IMR-90 (cell line): Measurements from ENCODE around the gene RPTOR. TPM values are rescaled to one million over a fixed set of nuclear protein-coding genes. Genes with fewer than 3 reads are reported as not detected.

Experiments
- ATAC-seq: fragments of 200-7000 bp; cut with Tn5 transposase; 2 replicates; pipeline ENCODE4 v1.9.1; 2020; ENCODE audit warnings: low read depth, mild to moderate bottlenecking, moderate library complexity
- BruUV-seq: library from RNA; stranded (reverse); fragments of 400-500 nt; replicated peaks from 2 replicates; lab custom pipeline; 2021; lab: Mats Ljungman, UMichigan
- CTCF ChIA-PET: fragments of 300-600 bp; formaldehyde crosslinking; extraction: SDS; loops from one replicate; lab custom pipeline; 2021; ENCODE audit warnings: antibody characterized with exemption; lab: Yijun Ruan, JAX
- POLR2A ChIA-PET: fragments of 300-600 bp; sonication (Branson Sonifier 250); formaldehyde crosslinking; loops from one replicate; lab custom pipeline; 2022; ENCODE audit warnings: antibody characterized with exemption; ENCODE audit not compliant: unreplicated experiment; lab: Charles Lee
- DNase-seq: peaks from one replicate; pipeline ENCODE4 v3.0.0; 2013
- H2AFZ ChIP-seq: replicated peaks from 2 replicates; pipeline ENCODE3; 2013; ENCODE audit warnings: low read length, mild to moderate bottlenecking; ENCODE audit not compliant: poor library complexity
- H2AK5ac ChIP-seq: 2 replicates; pipeline ENCODE4 v1.6.1; 2013; ENCODE audit warnings: low read depth, low read length, inconsistent platforms
- H2AK9ac ChIP-seq: replicated peaks from 2 replicates; pipeline ENCODE3; 2013; ENCODE audit warnings: mild to moderate bottlenecking, low read depth, low read length, moderate library complexity; ENCODE audit not compliant: poor library complexity
- H2BK120ac ChIP-seq: 2 replicates; pipeline ENCODE4 v1.6.1; 2013; ENCODE audit warnings: low read depth, low read length, inconsistent platforms
- H2BK15ac ChIP-seq: 3 replicates; pipeline ENCODE4 v1.6.1; 2013; ENCODE audit warnings: low read depth, low read length, inconsistent platforms
- H2BK20ac ChIP-seq: 2 replicates; pipeline ENCODE4 v1.6.1; 2013; ENCODE audit warnings: low read depth, mild to moderate bottlenecking, inconsistent platforms, low read length, moderate library complexity
- H2BK5ac ChIP-seq: 2 replicates; pipeline ENCODE4 v1.6.1; 2013; ENCODE audit warnings: mild to moderate bottlenecking, low read depth, low read length, inconsistent platforms; ENCODE audit not compliant: poor library complexity, severe bottlenecking
- H3K14ac ChIP-seq: replicated peaks from 2 replicates; pipeline ENCODE4 v1.6.1; 2013; ENCODE audit warnings: low read depth, low read length, inconsistent platforms
- H3K18ac ChIP-seq: 2 replicates; pipeline ENCODE4 v1.6.1; 2013; ENCODE audit warnings: low read depth, low read length, control low read depth
- H3K23ac ChIP-seq: 2 replicates; pipeline ENCODE4 v1.6.1; 2013; ENCODE audit warnings: low read depth, low read length, inconsistent platforms
- H3K27ac ChIP-seq: 2 replicates; pipeline ENCODE4 v1.5.1; 2013; ENCODE audit warnings: mild to moderate bottlenecking, control low read depth, low read length; ENCODE audit not compliant: insufficient read depth
- H3K27me3 ChIP-seq: 2 replicates; pipeline ENCODE4 v1.6.1; 2013; ENCODE audit warnings: low read length; ENCODE audit not compliant: control insufficient read depth, insufficient read depth
- H3K36me3 ChIP-seq: 2 replicates; pipeline ENCODE4 v1.6.1; 2013; ENCODE audit warnings: low read length, mixed read lengths; ENCODE audit not compliant: control insufficient read depth, insufficient read depth
- H3K4ac ChIP-seq: 2 replicates; pipeline ENCODE4 v1.6.1; 2013; ENCODE audit warnings: low read depth, low read length, inconsistent platforms
- H3K4me1 ChIP-seq: 2 replicates; pipeline ENCODE4 v1.6.1; 2013; ENCODE audit warnings: low read length, mixed read lengths; ENCODE audit not compliant: control insufficient read depth, insufficient read depth
- H3K4me2 ChIP-seq: 2 replicates; pipeline ENCODE4 v1.6.1; 2013; ENCODE audit warnings: low read depth, mild to moderate bottlenecking, control low read depth, low read length, moderate library complexity
- H3K4me3 ChIP-seq: 2 replicates; pipeline ENCODE4 v1.5.1; 2013; ENCODE audit warnings: low read depth, mild to moderate bottlenecking, control low read depth, low read length, moderate library complexity; ENCODE audit not compliant: insufficient read depth
- H3K56ac ChIP-seq: 2 replicates; pipeline ENCODE4 v1.6.1; 2013; ENCODE audit warnings: low read length, inconsistent platforms; ENCODE audit not compliant: insufficient read depth; ENCODE audit errors: extremely low read depth
- H3K79me1 ChIP-seq, 2 experiments: 2 replicates each; pipeline ENCODE4 v1.6.1; 2013; ENCODE audit warnings: low read length in 2 of 2, inconsistent platforms in 1 of 2, low read depth in 1 of 2
- H3K9ac ChIP-seq: 2 replicates; pipeline ENCODE4 v1.6.1; 2013; ENCODE audit warnings: low read depth, low read length, control low read depth
- H3K9me1 ChIP-seq: 2 replicates; pipeline ENCODE4 v1.6.1; 2013; ENCODE audit warnings: low read length, inconsistent platforms; ENCODE audit not compliant: insufficient read depth
- H3K9me3 ChIP-seq: 2 replicates; pipeline ENCODE4 v1.6.1; 2013; ENCODE audit warnings: low read length; ENCODE audit not compliant: control insufficient read depth, insufficient read depth
- H4K20me1 ChIP-seq: 2 replicates; pipeline ENCODE4 v1.6.1; 2013; ENCODE audit warnings: low read length, inconsistent platforms; ENCODE audit not compliant: insufficient read depth
- H4K5ac ChIP-seq: 2 replicates; pipeline ENCODE4 v1.6.1; 2013; ENCODE audit warnings: mild to moderate bottlenecking, low read depth, low read length, control low read depth
- H4K8ac ChIP-seq, 2 experiments: 2 replicates each; pipeline ENCODE4 v1.6.1; 2013; ENCODE audit warnings: low read depth in 2 of 2, low read length in 2 of 2, control low read depth in 1 of 2, inconsistent platforms in 1 of 2
- H4K91ac ChIP-seq: 2 replicates; pipeline ENCODE4 v1.6.1; 2013; ENCODE audit warnings: low read depth, low read length, inconsistent platforms; ENCODE audit not compliant: insufficient read depth
- BHLHE40 ChIP-seq: fragments of 150-350 bp; IDR thresholded peaks from 2 replicates; pipeline ENCODE4 v1.6.1; 2016; ENCODE audit warnings: mild to moderate bottlenecking, low read depth, low read length
- CHD1 ChIP-seq: IDR thresholded peaks from 2 replicates; pipeline ENCODE4 v1.6.1; 2012; ENCODE audit warnings: low read depth, low read length, improper control_type of control experiment
- MAFK ChIP-seq: IDR thresholded peaks from 2 replicates; pipeline ENCODE4 v1.6.1; 2012; ENCODE audit warnings: low read depth, low read length, improper control_type of control experiment
- MAZ ChIP-seq: IDR thresholded peaks from 2 replicates; pipeline ENCODE4 v1.6.1; 2012; ENCODE audit warnings: low read depth, mild to moderate bottlenecking, low read length, improper control_type of control experiment, moderate library complexity, borderline replicate concordance
- MXI1 ChIP-seq: IDR thresholded peaks from 2 replicates; pipeline ENCODE4 v1.6.1; 2012; ENCODE audit warnings: low read depth, mild to moderate bottlenecking, low read length, moderate library complexity, borderline replicate concordance
- RAD21 ChIP-seq: IDR thresholded peaks from 2 replicates; pipeline ENCODE4 v1.6.1; 2012; ENCODE audit warnings: low read length, improper control_type of control experiment
- RCOR1 ChIP-seq: IDR thresholded peaks from 2 replicates; pipeline ENCODE4 v1.6.1; 2012; ENCODE audit warnings: mild to moderate bottlenecking, low read length, improper control_type of control experiment; ENCODE audit not compliant: insufficient replicate concordance
- RFX5 ChIP-seq: IDR thresholded peaks from 2 replicates; pipeline ENCODE4 v1.8.0; 2012; ENCODE audit warnings: low read depth, mild to moderate bottlenecking, low read length, moderate library complexity
- WGBS, 2 experiments: methylation state at CpG; one replicate each; pipeline versions ENCODE4 v1.1.5 to v1.1.7; 2013; ENCODE audit warnings: missing lambda C conversion rate in 2 of 2; ENCODE audit not compliant: insufficient read length in 1 of 2; ENCODE audit errors: extremely low coverage in 2 of 2; 5-methylcytosine and 5-hydroxymethylcytosine counted together
- dilution Hi-C: fragments of 300-500 bp; cut with HindIII; formaldehyde crosslinking; loops from one replicate; pipeline ENCODE4 v1.14.3; 2018; ENCODE audit warnings: low sequenced_read_pairs; ENCODE audit not compliant: unreplicated experiment
- in situ Hi-C: fragments of 300-500 bp; cut with MboI; formaldehyde crosslinking; loops from 3 replicates; pipeline ENCODE4 v1.14.3; 2019; ENCODE audit warnings: low sequenced_read_pairs, inconsistent platforms, mixed read lengths
- intact Hi-C: fragments of 100-400 bp; cut with micrococcal nuclease; formaldehyde crosslinking; loops from 2 replicates; pipeline ENCODE4 v1.10.0; 2022
- polyA plus RNA-seq, 3 experiments: library from polyadenylated mRNA; depleted of rRNA; stranded (reverse); fragments of >200 nt; gene quantifications; 2 replicates each; pipeline ENCODE4 v1.2.3, GENCODE V29; 2012; ENCODE audit warnings: low replicate concordance in 1 of 3
- total RNA-seq: library from RNA; depleted of rRNA; stranded (reverse); fragments of >200 nt; gene quantifications from 2 replicates; pipeline ENCODE4 v1.2.3, GENCODE V29; 2012
- TF ChIP-seq, protein P1 (sequence below): conservative IDR thresholded peaks from 2 replicates; pipeline ENCODE4 v1.5.1; 2012; ENCODE audit warnings: mild to moderate bottlenecking, low read depth, low read length, improper control_type of control experiment
- TF ChIP-seq, protein P2 (sequence below): fragments of 150-350 bp; IDR thresholded peaks from 2 replicates; pipeline ENCODE4 v1.6.1; 2016; ENCODE audit warnings: low read depth, mild to moderate bottlenecking, low read length, moderate library complexity, borderline replicate concordance

The RPTOR gene
- total and polyA plus RNA-seq, 2 of the 4 experiments (the other 2 are of a cell fraction): 10.8 to 14.7 TPM

DNA sequence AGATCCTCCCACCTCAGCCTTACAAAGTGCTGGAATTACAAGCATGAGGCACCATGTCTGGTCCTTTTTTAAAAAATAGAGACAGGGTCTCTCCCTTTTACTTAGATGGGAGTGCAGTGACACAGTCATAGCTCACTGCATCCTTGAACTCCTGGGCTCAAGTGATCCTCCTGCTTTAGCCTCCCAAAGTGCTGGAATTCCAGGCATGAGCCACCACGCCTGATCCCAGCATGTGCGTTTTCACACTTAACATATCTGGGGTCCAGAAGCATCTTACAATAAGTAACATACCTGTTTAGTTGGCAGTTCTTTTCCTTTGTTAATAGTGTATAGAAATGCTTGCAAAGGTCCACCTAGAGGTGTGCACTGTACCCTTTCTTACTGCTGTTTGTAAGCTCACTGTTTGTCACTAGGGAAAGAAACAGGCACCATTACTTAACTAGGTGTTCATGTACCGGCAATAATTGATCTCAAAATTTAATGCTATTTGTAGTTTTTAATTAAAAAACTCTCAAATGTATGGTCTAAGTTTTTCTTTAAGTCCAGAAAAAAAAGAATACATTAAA is 221.7 kb downstream of the RPTOR start (continued):
- TF ChIP-seq, protein P1, sequence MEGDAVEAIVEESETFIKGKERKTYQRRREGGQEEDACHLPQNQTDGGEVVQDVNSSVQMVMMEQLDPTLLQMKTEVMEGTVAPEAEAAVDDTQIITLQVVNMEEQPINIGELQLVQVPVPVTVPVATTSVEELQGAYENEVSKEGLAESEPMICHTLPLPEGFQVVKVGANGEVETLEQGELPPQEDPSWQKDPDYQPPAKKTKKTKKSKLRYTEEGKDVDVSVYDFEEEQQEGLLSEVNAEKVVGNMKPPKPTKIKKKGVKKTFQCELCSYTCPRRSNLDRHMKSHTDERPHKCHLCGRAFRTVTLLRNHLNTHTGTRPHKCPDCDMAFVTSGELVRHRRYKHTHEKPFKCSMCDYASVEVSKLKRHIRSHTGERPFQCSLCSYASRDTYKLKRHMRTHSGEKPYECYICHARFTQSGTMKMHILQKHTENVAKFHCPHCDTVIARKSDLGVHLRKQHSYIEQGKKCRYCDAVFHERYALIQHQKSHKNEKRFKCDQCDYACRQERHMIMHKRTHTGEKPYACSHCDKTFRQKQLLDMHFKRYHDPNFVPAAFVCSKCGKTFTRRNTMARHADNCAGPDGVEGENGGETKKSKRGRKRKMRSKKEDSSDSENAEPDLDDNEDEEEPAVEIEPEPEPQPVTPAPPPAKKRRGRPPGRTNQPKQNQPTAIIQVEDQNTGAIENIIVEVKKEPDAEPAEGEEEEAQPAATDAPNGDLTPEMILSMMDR: no peak
- no peak for TF ChIP-seq RFX5

DNA sequence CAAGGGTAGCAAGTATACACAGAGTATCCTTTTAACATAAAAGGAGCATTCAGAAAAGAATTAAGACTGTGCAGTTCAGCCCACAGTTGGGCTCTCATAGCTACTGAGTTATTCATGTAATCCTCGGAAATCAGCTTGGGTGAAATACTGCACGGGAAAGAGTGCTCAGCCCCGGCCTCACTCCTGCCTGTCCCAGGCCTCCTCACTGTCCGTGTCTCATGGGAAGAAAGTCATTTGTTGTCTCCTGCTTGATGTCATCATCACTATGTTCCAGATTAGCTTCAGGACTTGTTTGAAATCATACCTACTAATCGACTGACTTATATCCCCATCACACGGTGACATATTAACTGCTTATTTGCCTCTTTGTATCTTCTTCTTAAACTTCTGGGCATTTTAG is 223.8 kb downstream of the RPTOR start:
- no peaks in the 10 kb centered on the region for H3K27me3 ChIP-seq
- H2BK5ac ChIP-seq: no peak overlapping the region
- H3K23ac ChIP-seq: no peak overlapping the region
- peaks cover 36 to 68% of the 10 kb centered on the region in 2 experiments for H3K79me1 ChIP-seq
- H2BK20ac ChIP-seq: no peak overlapping the region; the same call in 1 of the 2 replicates
- BruUV-seq: no TSS peak
- H3K4me2 ChIP-seq: no peak overlapping the region
- H3K9me3 ChIP-seq: no peaks in the 10 kb centered on the region
- H3K9me1 ChIP-seq: peaks cover 17% of the 10 kb centered on the region
- ChIA-PET POLR2A (no interaction called here), CTCF (no interaction called here)
- in situ Hi-C loops (no loop called here), intact Hi-C loops (no loop called here), dilution Hi-C loops (no loop called here)
- no peak overlapping the region for H4K5ac ChIP-seq
- no peak overlapping the region for H3K56ac ChIP-seq
- H2AK9ac ChIP-seq: no peak overlapping the region
- H4K20me1 ChIP-seq: no peaks in the 10 kb centered on the region
- no peak overlapping the region for H3K9ac ChIP-seq
- H4K91ac ChIP-seq: no peak overlapping the region
- TF ChIP-seq CHD1 (no peak), MAZ (no peak), MXI1 (no peak), RCOR1 (no peak), MAFK (no peak), RAD21 (no peak), BHLHE40 (no peak)
- TF ChIP-seq, protein P2, sequence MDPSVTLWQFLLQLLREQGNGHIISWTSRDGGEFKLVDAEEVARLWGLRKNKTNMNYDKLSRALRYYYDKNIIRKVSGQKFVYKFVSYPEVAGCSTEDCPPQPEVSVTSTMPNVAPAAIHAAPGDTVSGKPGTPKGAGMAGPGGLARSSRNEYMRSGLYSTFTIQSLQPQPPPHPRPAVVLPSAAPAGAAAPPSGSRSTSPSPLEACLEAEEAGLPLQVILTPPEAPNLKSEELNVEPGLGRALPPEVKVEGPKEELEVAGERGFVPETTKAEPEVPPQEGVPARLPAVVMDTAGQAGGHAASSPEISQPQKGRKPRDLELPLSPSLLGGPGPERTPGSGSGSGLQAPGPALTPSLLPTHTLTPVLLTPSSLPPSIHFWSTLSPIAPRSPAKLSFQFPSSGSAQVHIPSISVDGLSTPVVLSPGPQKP: no peak
- H3K27ac ChIP-seq: no peak overlapping the region
- WGBS, 2 experiments: 96% methylated on average over 4 of the region's 6 CpGs; no CpG with 5 or more reads in 1 of the 2 experiments
- no peak overlapping the region for H2AFZ ChIP-seq
- H3K4ac ChIP-seq: no peak overlapping the region
- no peak for ATAC-seq
- H4K8ac ChIP-seq: no peak overlapping the region
- H3K14ac ChIP-seq: no peak overlapping the region
- H3K18ac ChIP-seq: no peak overlapping the region
- H3K36me3 ChIP-seq: 0 out of 2 replicates have a peak, but pooled peaks cover 4% of the 10 kb centered on the region
- DNase-seq: no peak
- peak overlapping the region; percentile 56; the same call in 1 of the 2 replicates for H2AK5ac ChIP-seq
- H2BK120ac ChIP-seq: no peak overlapping the region
- H3K4me1 ChIP-seq: peaks cover 7% of the 10 kb centered on the region
- no peak overlapping the region; the same call in 2 of the 3 replicates for H2BK15ac ChIP-seq
- no peak overlapping the region for H3K4me3 ChIP-seq
